Measurements from ENCODE around the gene ANKRD36C.
A peak's percentile ranks its signal among the peaks of the same experiment; 100 is the strongest.
"Not testable (repeated sequence)": the region's sequence is repeated elsewhere in the genome, so short reads cannot be mapped to it uniquely, and the experiment has no call there.

ANKRD36C gene

GRCh38 chr2:96009833-96010232 is 18.2 kb upstream of the ANKRD36C start:
- peak overlapping the region; percentile 25 for H3K4me3 ChIP-seq (ENCODE audit: insufficient read depth, low read depth, low read length, poor library complexity, severe bottlenecking)
- not testable (repeated sequence) for H3K9me3 ChIP-seq (ENCODE audit: control insufficient read depth, low read length); H3K36me3 ChIP-seq (ENCODE audit: control insufficient read depth, insufficient read depth, low read length); DNase-seq; H3K4me1 ChIP-seq (ENCODE audit: control insufficient read depth, insufficient read depth, low read length, poor library complexity, severe bottlenecking); H3K27me3 ChIP-seq (replicated peaks; ENCODE audit: control insufficient read depth, insufficient read depth, low read length, poor library complexity, severe bottlenecking)
- peak overlapping the region; percentile 45 for H3K27ac ChIP-seq (ENCODE audit: insufficient read depth, low read length, poor library complexity, severe bottlenecking)

GRCh38 chr2:96008051-96008450 is 16.4 kb upstream of the ANKRD36C start:
- H3K27me3 ChIP-seq (replicated peaks; ENCODE audit: control insufficient read depth, insufficient read depth, low read length, poor library complexity, severe bottlenecking); DNase-seq; H3K4me1 ChIP-seq (ENCODE audit: control insufficient read depth, insufficient read depth, low read length, poor library complexity, severe bottlenecking); H3K27ac ChIP-seq (ENCODE audit: insufficient read depth, low read length, poor library complexity, severe bottlenecking); H3K4me3 ChIP-seq (ENCODE audit: insufficient read depth, low read depth, low read length, poor library complexity, severe bottlenecking); H3K9me3 ChIP-seq (ENCODE audit: control insufficient read depth, low read length); H3K36me3 ChIP-seq (ENCODE audit: control insufficient read depth, insufficient read depth, low read length): not testable (repeated sequence)

GRCh38 chr2:96006248-96006647 is 14.6 kb upstream of the ANKRD36C start:
- H3K4me3 ChIP-seq (ENCODE audit: insufficient read depth, low read depth, low read length, poor library complexity, severe bottlenecking); H3K36me3 ChIP-seq (ENCODE audit: control insufficient read depth, insufficient read depth, low read length); DNase-seq; H3K9me3 ChIP-seq (ENCODE audit: control insufficient read depth, low read length); H3K4me1 ChIP-seq (ENCODE audit: control insufficient read depth, insufficient read depth, low read length, poor library complexity, severe bottlenecking); H3K27me3 ChIP-seq (replicated peaks; ENCODE audit: control insufficient read depth, insufficient read depth, low read length, poor library complexity, severe bottlenecking); H3K27ac ChIP-seq (ENCODE audit: insufficient read depth, low read length, poor library complexity, severe bottlenecking): not testable (repeated sequence)

GRCh38 chr2:95992520-95993272 is 1.1 kb upstream of the ANKRD36C start:
- Histone ChIP-seq H3K4me3 (ENCODE audit: insufficient read depth, low read depth, low read length, poor library complexity, severe bottlenecking) (peak overlapping the region; percentile 61), H3K27ac (ENCODE audit: insufficient read depth, low read length, poor library complexity, severe bottlenecking) (peak overlapping the region; percentile 62)
- not testable (repeated sequence) for H3K36me3 ChIP-seq (ENCODE audit: control insufficient read depth, insufficient read depth, low read length); H3K9me3 ChIP-seq (ENCODE audit: control insufficient read depth, low read length); H3K27me3 ChIP-seq (replicated peaks; ENCODE audit: control insufficient read depth, insufficient read depth, low read length, poor library complexity, severe bottlenecking); H3K4me1 ChIP-seq (ENCODE audit: control insufficient read depth, insufficient read depth, low read length, poor library complexity, severe bottlenecking)
- DNase-seq = peak in 2 of 3 donors; percentile 24 to 51

GRCh38 chr2:95992102-95992501 is 478 bp upstream of the ANKRD36C start:
- not testable (repeated sequence) for H3K9me3 ChIP-seq (ENCODE audit: control insufficient read depth, low read length); H3K27me3 ChIP-seq (replicated peaks; ENCODE audit: control insufficient read depth, insufficient read depth, low read length, poor library complexity, severe bottlenecking); H3K36me3 ChIP-seq (ENCODE audit: control insufficient read depth, insufficient read depth, low read length); H3K4me1 ChIP-seq (ENCODE audit: control insufficient read depth, insufficient read depth, low read length, poor library complexity, severe bottlenecking)
- Histone ChIP-seq H3K4me3 (ENCODE audit: insufficient read depth, low read depth, low read length, poor library complexity, severe bottlenecking) (peak overlapping the region; percentile 61), H3K27ac (ENCODE audit: insufficient read depth, low read length, poor library complexity, severe bottlenecking) (peak overlapping the region; percentile 62)
- peak in 1 of 3 donors; percentile 15 for DNase-seq

GRCh38 chr2:95990884-95991283 is 740 bp downstream of the ANKRD36C start:
- H3K27ac ChIP-seq (ENCODE audit: insufficient read depth, low read length, poor library complexity, severe bottlenecking); H3K4me1 ChIP-seq (ENCODE audit: control insufficient read depth, insufficient read depth, low read length, poor library complexity, severe bottlenecking); H3K27me3 ChIP-seq (replicated peaks; ENCODE audit: control insufficient read depth, insufficient read depth, low read length, poor library complexity, severe bottlenecking); H3K36me3 ChIP-seq (ENCODE audit: control insufficient read depth, insufficient read depth, low read length); H3K4me3 ChIP-seq (ENCODE audit: insufficient read depth, low read depth, low read length, poor library complexity, severe bottlenecking); H3K9me3 ChIP-seq (ENCODE audit: control insufficient read depth, low read length); DNase-seq: not testable (repeated sequence)

GRCh38 chr2:95951662-95952061 is 40.0 kb downstream of the ANKRD36C start:
- H3K27ac ChIP-seq (ENCODE audit: insufficient read depth, low read length, poor library complexity, severe bottlenecking); H3K27me3 ChIP-seq (replicated peaks; ENCODE audit: control insufficient read depth, insufficient read depth, low read length, poor library complexity, severe bottlenecking); H3K9me3 ChIP-seq (ENCODE audit: control insufficient read depth, low read length); H3K4me3 ChIP-seq (ENCODE audit: insufficient read depth, low read depth, low read length, poor library complexity, severe bottlenecking); H3K36me3 ChIP-seq (ENCODE audit: control insufficient read depth, insufficient read depth, low read length); H3K4me1 ChIP-seq (ENCODE audit: control insufficient read depth, insufficient read depth, low read length, poor library complexity, severe bottlenecking); DNase-seq: not testable (repeated sequence)

GRCh38 chr2:95948039-95948438 is 43.6 kb downstream of the ANKRD36C start:
- H3K36me3 ChIP-seq (ENCODE audit: control insufficient read depth, insufficient read depth, low read length); DNase-seq; H3K27ac ChIP-seq (ENCODE audit: insufficient read depth, low read length, poor library complexity, severe bottlenecking); H3K27me3 ChIP-seq (replicated peaks; ENCODE audit: control insufficient read depth, insufficient read depth, low read length, poor library complexity, severe bottlenecking); H3K4me3 ChIP-seq (ENCODE audit: insufficient read depth, low read depth, low read length, poor library complexity, severe bottlenecking); H3K9me3 ChIP-seq (ENCODE audit: control insufficient read depth, low read length); H3K4me1 ChIP-seq (ENCODE audit: control insufficient read depth, insufficient read depth, low read length, poor library complexity, severe bottlenecking): not testable (repeated sequence)

GRCh38 chr2:95939947-95940346 is 51.7 kb downstream of the ANKRD36C start:
- not testable (repeated sequence) for DNase-seq; H3K27ac ChIP-seq (ENCODE audit: insufficient read depth, low read length, poor library complexity, severe bottlenecking); H3K4me3 ChIP-seq (ENCODE audit: insufficient read depth, low read depth, low read length, poor library complexity, severe bottlenecking); H3K27me3 ChIP-seq (replicated peaks; ENCODE audit: control insufficient read depth, insufficient read depth, low read length, poor library complexity, severe bottlenecking); H3K4me1 ChIP-seq (ENCODE audit: control insufficient read depth, insufficient read depth, low read length, poor library complexity, severe bottlenecking); H3K9me3 ChIP-seq (ENCODE audit: control insufficient read depth, low read length); H3K36me3 ChIP-seq (ENCODE audit: control insufficient read depth, insufficient read depth, low read length)

- not testable (repeated sequence) for H3K27me3 ChIP-seq (replicated peaks; ENCODE audit: control insufficient read depth, insufficient read depth, low read length, poor library complexity, severe bottlenecking); H3K27ac ChIP-seq (ENCODE audit: insufficient read depth, low read length, poor library complexity, severe bottlenecking); DNase-seq; H3K36me3 ChIP-seq (ENCODE audit: control insufficient read depth, insufficient read depth, low read length); H3K4me3 ChIP-seq (ENCODE audit: insufficient read depth, low read depth, low read length, poor library complexity, severe bottlenecking); H3K9me3 ChIP-seq (ENCODE audit: control insufficient read depth, low read length); H3K4me1 ChIP-seq (ENCODE audit: control insufficient read depth, insufficient read depth, low read length, poor library complexity, severe bottlenecking)
Observed at GRCh38 chr2:95930740-95931139, 60.9 kb downstream of the ANKRD36C start.

Measured in effector memory CD4-positive, alpha-beta T cell (primary cell).